BE2C (cell line): ENCODE measurements around the gene TMEM145.

Experiments used
- DNase-seq: peaks from one replicate; pipeline ENCODE4 v3.0.0-alpha.2; 2020
- H3K27me3 ChIP-seq: fragments of 250-450 bp; sonication (Bioruptor Pico); 2 replicates; pipeline ENCODE4 v1.5.1; 2020; ENCODE audit warnings: mild to moderate bottlenecking
- H3K36me3 ChIP-seq: fragments of 250-450 bp; sonication (Bioruptor Pico); 2 replicates; pipeline ENCODE4 v1.5.1; 2020; ENCODE audit warnings: mild to moderate bottlenecking
- H3K4me1 ChIP-seq: fragments of 250-450 bp; sonication (Bioruptor Pico); 2 replicates; pipeline ENCODE4 v1.5.1; 2020
- H3K4me3 ChIP-seq: 2 replicates; pipeline ENCODE4 v1.5.1; 2011; ENCODE audit warnings: low read depth, low read length
- H3K9me3 ChIP-seq: fragments of 250-450 bp; sonication (Bioruptor Pico); 2 replicates; pipeline ENCODE4 v1.5.1; 2020
- TF ChIP-seq, protein P1 (sequence below): IDR thresholded peaks from 2 replicates; pipeline ENCODE4 v1.5.1; 2012; ENCODE audit warnings: mild to moderate bottlenecking, low read depth, low read length

The TMEM145 gene

GRCh38 chr19:42343344-42344110 lies 30.4 kb downstream of the TMEM145 start:
- no peaks in the 10 kb centered on the region for H3K4me1 ChIP-seq

DNA sequence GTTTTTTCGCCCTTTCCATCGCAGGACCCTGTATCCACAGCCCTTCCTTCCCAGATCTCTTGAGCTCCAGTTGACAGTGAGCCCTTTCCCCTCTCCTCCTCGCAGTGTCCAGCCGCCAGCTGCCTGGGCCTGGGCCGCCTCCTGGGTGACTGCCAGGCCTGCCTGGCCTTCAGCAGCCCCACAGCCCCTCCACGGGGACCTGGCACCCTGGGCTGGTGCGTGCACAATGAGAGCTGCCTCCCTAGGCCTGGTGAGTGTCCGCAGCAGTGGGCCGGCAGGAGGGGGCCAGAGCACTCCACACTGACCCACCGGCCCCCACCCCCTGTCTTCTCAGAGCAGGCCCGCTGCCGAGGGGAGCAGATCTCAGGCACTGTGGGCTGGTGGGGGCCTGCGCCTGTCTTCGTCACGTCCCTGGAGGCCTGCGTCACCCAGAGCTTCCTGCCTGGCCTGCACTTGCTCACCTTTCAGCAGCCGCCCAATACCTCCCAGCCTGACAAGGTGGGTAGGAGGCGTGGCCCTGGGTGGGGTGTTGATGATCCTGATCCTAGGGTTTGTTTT lies 31.3 kb downstream of the TMEM145 start:
- TF ChIP-seq, protein P1, sequence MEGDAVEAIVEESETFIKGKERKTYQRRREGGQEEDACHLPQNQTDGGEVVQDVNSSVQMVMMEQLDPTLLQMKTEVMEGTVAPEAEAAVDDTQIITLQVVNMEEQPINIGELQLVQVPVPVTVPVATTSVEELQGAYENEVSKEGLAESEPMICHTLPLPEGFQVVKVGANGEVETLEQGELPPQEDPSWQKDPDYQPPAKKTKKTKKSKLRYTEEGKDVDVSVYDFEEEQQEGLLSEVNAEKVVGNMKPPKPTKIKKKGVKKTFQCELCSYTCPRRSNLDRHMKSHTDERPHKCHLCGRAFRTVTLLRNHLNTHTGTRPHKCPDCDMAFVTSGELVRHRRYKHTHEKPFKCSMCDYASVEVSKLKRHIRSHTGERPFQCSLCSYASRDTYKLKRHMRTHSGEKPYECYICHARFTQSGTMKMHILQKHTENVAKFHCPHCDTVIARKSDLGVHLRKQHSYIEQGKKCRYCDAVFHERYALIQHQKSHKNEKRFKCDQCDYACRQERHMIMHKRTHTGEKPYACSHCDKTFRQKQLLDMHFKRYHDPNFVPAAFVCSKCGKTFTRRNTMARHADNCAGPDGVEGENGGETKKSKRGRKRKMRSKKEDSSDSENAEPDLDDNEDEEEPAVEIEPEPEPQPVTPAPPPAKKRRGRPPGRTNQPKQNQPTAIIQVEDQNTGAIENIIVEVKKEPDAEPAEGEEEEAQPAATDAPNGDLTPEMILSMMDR, result no peak
- Histone ChIP-seq H3K36me3 (peaks cover 12% of the 10 kb centered on the region), H3K9me3 (no peaks in the 10 kb centered on the region), H3K4me1 (no peaks in the 10 kb centered on the region), H3K4me3 (no peak overlapping the region), H3K27me3 (no peaks in the 10 kb centered on the region)
- DNase-seq, result no peak

More at GRCh38 chr19:42343344-42344110, 30.4 kb downstream of the TMEM145 start:
- Histone ChIP-seq H3K36me3 (peaks cover 14% of the 10 kb centered on the region), H3K27me3 (no peaks in the 10 kb centered on the region), H3K9me3 (no peaks in the 10 kb centered on the region), H3K4me3 (no peak overlapping the region)
- no peak for DNase-seq
- TF ChIP-seq, protein P1, result peak; percentile 20; the same call in 1 of the 2 replicates

DNA sequence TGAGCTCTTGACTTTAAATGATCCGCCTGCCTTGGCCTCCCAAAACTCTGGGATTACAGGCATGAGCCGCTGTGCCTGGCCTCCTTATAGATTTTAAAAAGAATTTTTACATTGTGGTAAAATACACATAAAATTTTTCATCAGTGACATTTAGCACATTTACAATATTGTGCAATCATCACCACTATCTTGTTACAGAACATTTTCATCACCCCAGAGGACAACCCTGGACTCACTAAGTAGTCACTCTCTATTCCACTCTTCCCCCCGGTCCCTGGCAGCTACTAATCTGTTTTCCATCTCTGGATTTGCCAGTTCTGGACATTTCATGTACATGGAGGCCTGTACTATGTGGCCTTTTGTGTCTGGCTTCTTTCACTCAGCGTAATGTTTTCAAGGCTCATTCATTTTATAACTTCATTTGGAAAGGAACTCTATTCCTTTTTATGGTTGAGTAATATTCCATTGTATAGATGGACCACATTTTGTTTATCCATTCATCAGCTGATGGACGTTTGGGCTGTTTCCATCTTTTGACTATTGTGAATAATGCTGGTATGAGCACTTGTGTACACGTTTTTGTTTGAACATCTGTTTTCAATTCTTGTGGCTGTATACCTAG lies 32.2 kb downstream of the TMEM145 start:
- Histone ChIP-seq H3K4me1 (no peaks in the 10 kb centered on the region), H3K9me3 (no peaks in the 10 kb centered on the region), H3K4me3 (no peak overlapping the region), H3K27me3 (no peaks in the 10 kb centered on the region), H3K36me3 (peaks cover 8% of the 10 kb centered on the region; the same call in 1 of the 2 replicates)
- no peak for DNase-seq
- TF ChIP-seq, protein P1, result no peak

DNA sequence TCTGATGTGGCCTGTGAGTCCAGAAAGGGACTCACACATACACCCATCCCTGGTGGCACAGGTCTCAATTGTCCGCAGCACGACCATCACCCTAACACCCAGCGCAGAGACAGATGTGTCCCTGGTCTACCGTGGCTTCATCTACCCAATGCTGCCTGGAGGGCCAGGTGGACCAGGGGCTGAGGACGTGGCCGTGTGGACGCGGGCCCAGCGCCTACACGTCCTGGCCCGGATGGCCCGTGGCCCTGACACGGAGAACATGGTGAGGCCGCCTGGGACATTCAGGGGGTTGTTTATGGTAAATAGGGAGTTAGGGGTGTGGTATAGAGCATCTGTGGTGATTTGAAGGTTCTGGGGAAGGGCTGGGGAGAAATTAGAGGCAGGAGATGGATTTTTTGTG lies 35.1 kb downstream of the TMEM145 start:
- Histone ChIP-seq H3K4me3 (no peak overlapping the region), H3K9me3 (no peaks in the 10 kb centered on the region), H3K36me3 (peaks cover 16% of the 10 kb centered on the region), H3K4me1 (peaks cover 5% of the 10 kb centered on the region; the same call in 1 of the 2 replicates), H3K27me3 (no peaks in the 10 kb centered on the region)
- TF ChIP-seq, protein P1, result no peak
- DNase-seq, result no peak

GRCh38 chr19:42349378-42350107 lies 36.4 kb downstream of the TMEM145 start:
- no peaks in the 10 kb centered on the region for H3K27me3 ChIP-seq
- peaks cover 5% of the 10 kb centered on the region; the same call in 1 of the 2 replicates for H3K4me1 ChIP-seq
- peaks cover 19% of the 10 kb centered on the region for H3K36me3 ChIP-seq
- no peaks in the 10 kb centered on the region for H3K9me3 ChIP-seq
- DNase-seq, result no peak
- H3K4me3 ChIP-seq, result no peak overlapping the region
- TF ChIP-seq, protein P1, result no peak
